Measurements from ENCODE around the gene ZC3H13.
"Not testable (repeated sequence)": the region's sequence is repeated elsewhere in the genome, so short reads cannot be mapped to it uniquely, and the experiment has no call there.

The ZC3H13 gene

DNA sequence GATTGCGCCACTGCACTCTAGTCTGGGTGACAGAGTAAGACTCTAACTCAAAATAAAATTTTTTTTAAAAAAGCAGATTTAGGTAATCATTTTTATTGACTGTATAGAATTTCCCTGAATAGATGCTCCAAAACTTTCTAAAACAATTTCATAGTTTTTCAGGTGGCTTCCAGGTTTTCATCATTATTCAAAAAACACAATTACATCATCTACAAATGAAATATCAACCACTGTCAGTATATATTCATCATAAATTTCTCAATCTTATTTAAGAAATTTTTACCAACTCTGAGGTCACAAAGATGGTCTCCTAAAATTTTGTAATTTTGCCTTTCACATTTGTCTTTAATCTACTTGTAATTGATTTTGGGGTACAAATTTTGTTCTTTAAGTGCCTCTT is 48.1 kb downstream of the ZC3H13 start:
- DNase-seq = no peak

DNA sequence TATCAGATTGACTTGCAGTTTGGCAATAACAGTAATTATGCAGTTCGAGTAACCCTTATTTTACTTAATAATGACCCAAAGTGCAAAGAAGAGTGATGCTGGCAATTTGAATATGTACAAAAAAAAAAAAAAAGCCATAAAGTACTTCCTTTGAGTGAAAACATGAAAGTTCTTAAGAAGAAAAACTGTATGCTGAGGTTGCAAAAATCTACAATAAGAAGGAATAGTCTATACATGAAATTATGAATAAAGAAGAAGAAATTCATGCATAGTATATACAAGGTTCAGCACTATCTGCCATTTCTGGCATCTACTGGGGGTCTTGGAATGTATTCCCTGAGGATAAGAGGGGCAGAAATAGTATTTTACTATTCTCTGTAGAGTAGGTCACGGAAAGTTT is 55.9 kb downstream of the ZC3H13 start:
- no peak for DNase-seq

DNA sequence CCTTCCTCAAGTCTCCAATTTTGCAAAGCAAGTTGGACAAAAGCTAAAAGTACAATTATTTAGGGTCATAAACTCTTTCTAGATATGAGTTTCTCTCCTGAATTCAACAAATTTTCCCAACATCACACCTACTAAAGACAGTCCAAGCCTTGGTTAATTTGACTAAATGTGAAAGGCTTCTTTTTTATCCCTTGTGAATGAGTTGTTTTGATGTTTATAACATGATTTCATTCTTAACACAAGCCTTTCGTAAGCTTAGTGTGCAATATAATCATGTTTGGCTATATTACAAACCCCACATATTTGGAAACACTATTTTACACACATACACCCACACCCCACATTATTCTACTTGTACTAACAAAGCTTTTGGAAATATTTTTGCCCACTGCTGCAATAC is 57.3 kb downstream of the ZC3H13 start:
- DNase-seq = no peak

GRCh38 chr13:45994752-45995151 is 57.8 kb downstream of the ZC3H13 start:
- no peak for DNase-seq

DNA sequence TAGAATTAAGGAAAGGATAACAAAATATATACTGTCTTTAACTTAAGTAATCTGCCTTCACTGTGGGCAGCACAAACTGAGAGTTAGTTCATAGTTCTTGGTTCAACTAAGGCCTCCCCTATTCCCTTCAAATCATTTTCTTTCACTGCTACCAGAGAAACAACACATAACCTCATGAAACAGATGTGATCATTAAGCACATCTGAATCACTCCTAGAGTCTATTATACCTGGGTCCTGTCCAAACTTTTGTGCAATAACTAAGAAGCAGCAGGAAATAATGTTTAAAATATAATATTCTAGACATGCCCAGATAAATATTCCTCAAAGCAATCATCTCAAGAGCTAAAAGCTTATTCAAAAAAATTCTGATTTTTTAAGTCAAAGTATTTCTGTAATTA is 62.9 kb downstream of the ZC3H13 start:
- no peak for DNase-seq

GRCh38 chr13:45981127-45981526 is 71.4 kb downstream of the ZC3H13 start:
- DNase-seq = not testable (repeated sequence)

DNA sequence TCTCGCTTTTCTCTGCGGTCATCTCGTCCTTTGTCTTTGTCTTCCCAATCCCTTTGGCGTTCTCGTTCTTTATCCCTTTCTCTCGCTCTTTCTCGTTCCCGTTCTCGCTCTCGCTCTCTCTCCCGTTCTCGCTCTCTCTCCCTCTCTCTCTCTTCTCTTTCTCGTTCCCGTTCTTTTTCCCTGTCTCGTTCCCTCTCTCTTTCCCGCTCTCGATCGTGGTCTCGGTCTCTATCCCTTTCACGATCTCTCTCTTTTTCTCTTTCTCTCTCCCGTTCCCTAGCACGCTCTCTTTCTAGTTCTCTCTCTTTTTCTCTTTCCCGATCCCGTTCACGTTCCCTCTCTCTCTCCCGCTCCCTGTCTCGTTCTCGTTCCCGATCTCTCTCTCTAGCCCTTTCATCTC is 77.2 kb downstream of the ZC3H13 start:
- DNase-seq = no peak

DNA sequence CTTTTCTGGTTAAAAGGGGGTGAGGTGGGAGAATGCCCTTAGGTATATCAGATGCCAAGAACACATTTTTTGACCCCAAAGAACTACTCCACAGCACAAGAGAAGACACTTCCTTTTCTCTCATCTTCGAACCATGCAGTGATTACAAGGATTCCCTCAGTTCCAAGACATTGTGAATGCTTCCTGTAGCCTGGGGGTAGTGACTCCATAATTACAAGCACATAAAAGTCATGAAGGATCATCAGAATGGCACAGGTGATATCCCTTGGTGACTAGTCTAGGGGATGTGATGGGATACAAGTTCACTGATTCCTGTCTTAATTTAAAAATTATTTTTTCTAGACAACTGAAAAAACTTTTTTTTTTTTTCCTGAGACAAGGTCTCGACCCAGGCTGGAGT is 78.0 kb downstream of the ZC3H13 start:
- no peak for DNase-seq

DNA sequence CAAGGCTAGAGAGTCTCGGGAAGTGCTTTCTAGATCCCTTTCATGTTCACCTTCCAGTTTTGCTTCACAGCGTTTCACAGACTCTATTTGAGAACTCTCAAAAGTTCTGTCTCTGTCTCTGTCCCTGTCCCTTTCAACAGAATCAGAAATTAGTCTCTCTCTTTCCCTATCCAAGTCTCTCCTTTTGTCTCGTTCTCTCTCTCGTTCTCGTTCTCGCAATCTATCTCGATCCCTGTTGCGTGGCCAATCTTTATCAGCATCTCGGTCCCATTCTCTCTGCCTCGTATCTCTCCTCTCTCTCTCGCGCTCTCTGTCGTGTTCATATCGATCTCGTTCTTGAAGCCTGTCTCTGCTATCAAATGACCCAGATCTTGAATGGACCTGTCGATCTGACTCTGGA is 85.0 kb downstream of the ZC3H13 start:
- no peak for DNase-seq

- DNase-seq = no peak
Measured at GRCh38 chr13:45966715-45967114, 85.8 kb downstream of the ZC3H13 start.

DNA sequence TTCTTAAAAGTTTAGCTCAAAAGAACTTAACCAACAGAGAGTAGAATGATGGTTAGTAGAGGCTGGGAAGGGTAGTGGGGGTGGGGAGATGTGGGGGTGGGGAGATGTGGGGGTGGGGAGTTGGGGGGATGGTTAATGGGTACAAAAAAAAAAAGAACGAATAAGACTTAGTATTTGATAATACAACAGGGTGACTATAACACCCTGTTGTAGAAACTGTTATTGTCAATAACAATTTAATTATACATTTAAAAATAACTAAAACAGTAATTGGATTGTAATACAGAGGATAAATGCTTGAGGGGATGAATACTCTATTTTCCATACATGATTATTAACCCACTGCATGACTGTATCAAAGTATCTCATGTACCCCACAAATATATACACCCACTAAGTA is 91.1 kb downstream of the ZC3H13 start:
- no peak for DNase-seq

DNA sequence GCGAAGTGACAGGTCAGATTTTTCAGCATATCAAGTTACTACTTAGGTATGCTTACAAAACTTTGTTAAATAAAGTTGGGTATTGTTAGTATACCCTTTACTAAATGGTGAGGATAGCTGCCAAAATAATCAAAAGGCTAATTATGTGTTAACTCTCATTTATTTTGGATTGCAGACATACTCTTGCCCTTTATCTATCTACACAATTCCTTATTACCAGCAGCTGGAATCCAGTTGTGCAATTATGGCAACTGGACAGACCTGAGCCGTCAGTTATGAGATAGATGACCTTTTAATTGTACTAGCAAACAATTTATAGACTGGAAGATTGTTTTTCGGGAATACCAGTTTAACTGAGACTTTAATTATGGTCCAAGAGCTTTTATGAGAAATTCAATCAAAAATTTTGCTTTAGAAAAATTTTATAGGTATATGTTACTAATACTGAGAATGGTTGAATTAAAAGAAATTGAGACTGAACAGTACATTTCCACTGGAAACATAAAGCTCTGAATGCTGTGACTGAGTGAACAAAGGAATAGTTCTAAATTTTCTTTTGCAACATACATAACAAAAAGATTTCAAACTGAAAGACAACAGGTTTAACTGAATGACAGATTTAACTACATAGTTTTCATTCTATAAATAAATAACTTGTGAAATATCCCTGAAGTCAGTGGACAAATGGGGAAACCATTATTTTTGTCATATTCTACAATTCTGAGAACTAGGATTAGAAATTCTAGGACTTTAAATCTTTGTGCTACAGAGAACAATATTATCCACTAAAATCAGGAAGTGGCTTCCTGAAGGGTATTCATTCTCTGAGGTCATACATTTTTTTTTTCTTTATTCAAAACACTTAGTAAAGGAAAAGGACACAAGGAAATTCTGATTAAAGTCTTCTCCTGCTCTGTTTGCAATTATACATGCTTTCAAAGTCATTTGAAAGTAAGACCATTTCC is 97.4 kb downstream of the ZC3H13 start:
- no peak for DNase-seq

DNA sequence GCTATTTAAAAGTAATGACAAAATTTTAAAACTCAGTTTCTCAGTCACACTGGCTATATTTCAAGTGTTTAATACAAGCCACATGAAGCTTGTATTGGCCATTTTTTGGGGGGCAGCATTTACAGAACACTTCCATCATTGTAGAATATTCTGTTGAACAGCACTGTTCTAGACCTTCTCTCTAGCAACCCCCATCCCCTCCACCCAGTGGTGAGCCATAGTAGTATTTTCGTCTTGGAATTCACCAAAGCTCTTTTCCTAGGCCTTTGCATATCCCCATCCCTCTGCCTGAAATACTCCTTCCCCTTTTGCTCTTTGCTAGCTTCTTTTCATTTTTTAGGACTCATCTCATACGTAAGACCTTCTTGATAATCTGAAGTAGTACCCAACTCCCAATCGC is 99.5 kb downstream of the ZC3H13 start:
- DNase-seq = no peak

GRCh38 chr13:45951724-45952123 is 100.8 kb downstream of the ZC3H13 start:
- no peak for DNase-seq

DNA sequence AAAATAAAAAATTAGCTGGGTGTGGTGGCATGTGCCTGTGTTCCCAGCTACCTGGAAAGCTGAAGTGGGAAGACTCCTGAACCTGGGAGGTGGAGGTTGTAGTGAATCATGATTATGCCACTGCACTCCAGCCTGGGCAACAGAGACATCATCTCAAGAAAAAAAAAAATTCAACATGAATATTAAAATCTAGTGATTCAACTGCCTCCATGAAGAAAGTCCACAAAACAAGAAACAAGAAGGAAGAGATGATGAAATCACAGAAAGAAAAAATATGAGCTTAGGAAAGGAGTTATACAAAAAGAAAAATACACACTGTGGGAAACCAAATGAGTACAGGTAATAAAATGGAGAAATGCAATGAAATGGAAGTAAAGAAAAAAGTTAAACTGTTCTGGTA is 101.4 kb downstream of the ZC3H13 start:
- no peak for DNase-seq

DNA sequence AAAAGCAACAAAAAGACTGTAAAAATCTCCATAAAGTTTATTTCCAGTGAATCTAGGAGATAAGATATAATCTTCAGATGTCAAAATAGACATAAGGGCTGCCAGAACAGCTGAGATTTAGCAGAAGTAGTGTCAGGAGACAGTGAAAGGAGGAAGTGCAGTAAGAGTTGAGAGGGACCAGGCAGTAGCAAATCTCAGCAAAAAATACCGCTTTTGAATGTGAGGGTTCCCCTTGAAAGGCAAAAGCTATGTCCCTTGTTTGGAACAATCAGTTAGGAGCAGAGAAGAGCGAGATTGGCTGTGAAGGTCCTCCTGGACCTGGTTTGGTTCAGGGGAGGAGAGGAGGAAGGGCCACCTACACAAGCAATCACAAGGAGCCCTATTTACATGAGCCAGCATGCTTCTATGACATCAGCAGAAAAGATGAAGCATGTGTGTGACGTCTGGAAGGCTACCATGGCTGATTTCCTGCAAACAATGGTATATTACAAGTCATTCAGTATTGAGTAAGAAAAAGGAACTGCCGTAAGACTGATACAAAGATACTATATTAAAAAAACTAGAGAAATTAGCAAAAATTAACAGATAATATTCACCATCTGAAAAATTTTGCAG is 102.1 kb downstream of the ZC3H13 start:
- no peak for DNase-seq

DNA sequence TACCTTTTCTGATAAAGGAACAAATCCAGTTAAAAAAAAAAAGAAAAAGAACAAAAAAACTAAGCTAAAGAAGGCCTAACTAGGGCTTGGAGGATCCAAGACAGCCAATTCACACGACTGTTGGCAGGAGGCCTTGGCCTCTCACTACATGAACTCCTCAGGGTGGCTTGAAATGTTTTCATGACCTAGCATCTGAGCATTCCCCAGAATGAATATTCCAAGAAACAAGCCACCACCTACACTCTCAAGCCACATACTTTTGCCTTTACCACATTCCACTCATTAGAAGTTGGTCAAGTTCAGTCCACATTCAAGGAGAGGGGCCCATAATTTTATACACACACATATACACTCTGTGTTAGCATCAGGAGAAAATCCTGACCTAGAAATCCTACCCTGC is 103.4 kb downstream of the ZC3H13 start:
- DNase-seq = no peak

DNA sequence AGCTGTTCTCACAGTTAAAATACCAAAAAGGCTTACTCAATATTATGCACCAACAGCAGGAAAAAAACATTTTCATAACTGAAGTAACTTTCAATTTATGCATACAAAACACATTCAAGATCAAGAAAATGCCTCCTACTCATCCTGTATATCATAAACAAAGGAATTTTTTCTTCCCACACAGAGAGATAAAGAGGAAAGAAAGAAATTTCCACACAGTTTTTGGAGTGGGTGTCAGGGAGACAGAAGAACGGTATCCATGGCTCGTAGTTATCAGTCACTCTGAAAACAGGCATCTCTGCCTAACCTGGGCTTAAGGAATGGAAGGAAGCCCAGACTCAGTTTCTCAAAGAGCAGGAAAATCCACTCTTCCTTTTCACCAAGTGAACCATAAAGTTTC is 108.6 kb downstream of the ZC3H13 start:
- DNase-seq = no peak

DNA sequence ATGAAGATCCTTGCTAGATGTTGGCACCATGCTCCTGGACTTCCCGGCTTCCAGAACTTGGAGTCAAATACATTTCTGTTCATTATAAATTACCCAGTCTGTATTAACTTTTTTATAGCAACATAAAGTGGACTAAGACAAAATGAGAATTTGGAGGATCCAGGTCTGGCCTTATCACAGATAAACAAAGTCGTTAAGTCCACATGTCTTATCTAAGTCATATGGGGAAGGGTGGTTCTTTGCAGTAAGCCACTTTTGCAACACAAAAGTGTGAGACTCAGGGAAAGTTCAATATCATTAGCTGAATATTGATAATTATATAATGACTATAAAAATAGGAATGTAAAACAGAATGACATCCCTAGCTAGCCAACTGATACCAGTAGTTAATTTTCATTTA is 109.4 kb downstream of the ZC3H13 start:
- no peak for DNase-seq

- DNase-seq = no peak
Measured at GRCh38 chr13:45941261-45941660, 111.3 kb downstream of the ZC3H13 start.

DNA sequence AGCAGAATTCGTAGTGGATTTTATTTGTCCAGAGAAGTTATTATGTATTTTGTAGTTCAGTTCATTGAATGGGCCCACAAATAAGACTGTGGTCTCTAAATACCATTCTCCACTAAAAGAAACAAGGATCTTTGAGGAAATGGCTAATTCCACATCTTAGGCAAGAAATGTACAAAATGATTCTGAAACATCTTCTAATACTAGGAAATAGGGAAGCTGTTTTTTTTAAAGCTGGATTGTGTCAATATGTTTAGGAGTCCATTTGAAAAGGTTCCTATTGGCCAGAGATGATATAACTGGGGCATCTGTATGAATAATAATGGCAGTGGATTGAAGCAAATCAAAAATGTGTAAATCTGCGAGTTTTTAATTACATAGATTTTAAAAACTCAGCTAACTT is 112.5 kb downstream of the ZC3H13 start:
- DNase-seq = no peak

- DNase-seq = no peak
Measured at GRCh38 chr13:45936621-45937020, 115.9 kb downstream of the ZC3H13 start.

GRCh38 chr13:45934283-45934682 is 118.3 kb downstream of the ZC3H13 start:
- DNase-seq = no peak

DNA sequence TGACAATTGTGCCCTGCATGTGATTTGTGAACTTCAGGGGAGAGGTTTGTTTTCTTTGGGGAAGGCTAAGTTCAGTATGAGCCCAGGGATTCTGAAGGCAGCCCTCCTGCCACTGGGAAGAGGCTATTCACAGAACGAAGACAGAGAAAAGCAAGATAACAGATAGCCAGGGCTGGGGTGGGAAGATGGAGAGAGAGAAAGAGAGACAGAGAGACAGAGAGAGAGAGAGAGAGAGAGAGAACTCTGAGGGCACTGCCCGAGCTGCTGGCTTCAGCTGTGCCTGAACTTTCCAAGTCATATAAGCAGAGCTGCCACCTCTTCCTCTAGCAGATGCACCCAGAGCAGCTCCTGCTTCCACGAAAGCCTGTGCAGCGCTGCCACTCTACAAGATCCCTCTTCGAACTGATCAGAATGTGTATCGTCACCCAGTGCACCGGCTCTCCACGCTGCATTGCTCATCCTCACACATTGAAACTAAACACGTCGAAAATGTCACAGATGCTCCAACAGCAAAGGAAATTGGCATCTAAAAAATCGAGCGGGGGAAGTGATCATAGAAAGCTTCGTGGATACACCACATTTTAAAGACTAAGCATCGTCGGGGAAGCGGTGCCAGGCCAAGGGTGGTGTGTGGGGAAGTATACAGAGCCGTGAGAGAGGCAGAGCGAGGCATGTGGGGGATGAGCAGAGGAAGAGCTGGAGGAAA is 119.2 kb downstream of the ZC3H13 start:
- no peak for DNase-seq

All from left hindlimb (tissue), 1 donor.